Suprapubic skin (tissue), 3 donors: ENCODE measurements around the gene NDUFS7.

Experiments used
- CTCF ChIP-seq, 2 donors: fragments of 200-600 bp in 1 of 2; fragments of 450-650 bp in 1 of 2; sonication (generic) in 1 of 2; IDR thresholded peaks; one replicate each; pipeline ENCODE4 v1.5.1; 2016 to 2019; ENCODE audit warnings: antibody characterized with exemption in 2 of 2, mild to moderate bottlenecking in 1 of 2, moderate library complexity in 1 of 2
- POLR2A ChIP-seq, 2 donors: fragments of 450-650 bp; IDR thresholded peaks; one replicate each; pipeline ENCODE4 v1.6.1; 2017; ENCODE audit warnings: antibody characterized with exemption in 2 of 2, mild to moderate bottlenecking in 2 of 2, moderate library complexity in 2 of 2

GRCh38 chr19:1366296-1366695 lies 17.4 kb upstream of the NDUFS7 start:
- TF ChIP-seq CTCF (IDR thresholded peaks at IDR 0.05) (no peak), POLR2A (IDR thresholded peaks at IDR 0.05) (no peak)
